ENCODE measurements around the gene TMX3. TPM values are rescaled to one million over a fixed set of nuclear protein-coding genes. Genes with fewer than 3 reads are reported as not detected.

TMX3 gene
- total and polyA plus RNA-seq, 2 donors (not counting 3 experiments of a cell fraction or from before 2014, with no cell fraction given), result 20.0 to 65.5 TPM

GRCh38 chr18:68705119-68705518 is 9.8 kb downstream of the TMX3 start:
- ChIA-PET CTCF (interaction anchor here (1.2 kb wide), 1 partner anchor 45 kb away, joined by 4 read pairs; no protein-coding TSS in a partner anchor), POLR2A (no interaction called here)
- peaks cover 4 to 18% of the 10 kb centered on the region in 2 experiments for H3K36me3 ChIP-seq (ENCODE audit: control insufficient read depth in 2 of 2, extremely low read depth in 1 of 2, insufficient read depth in 2 of 2, low read length in 2 of 2)
- no peaks in the 10 kb centered on the region for H4K20me1 ChIP-seq (replicated peaks; ENCODE audit: control insufficient read depth, extremely low read depth, insufficient read depth, low read length)
- H3K9me3 ChIP-seq (replicated peaks; ENCODE audit: control insufficient read depth, insufficient read depth, low read length), result no peaks in the 10 kb centered on the region
- H3K4me3 ChIP-seq (replicated peaks in 1 of 3; ENCODE audit: insufficient read depth in 1 of 3, low read depth in 1 of 3, low read length in 3 of 3), result no peak overlapping the region
- dilution Hi-C loops (cut with MboI; ENCODE audit: extremely low pct_ligation_motif_present, low sequenced_read_pairs) (no loop called here), intact Hi-C loops (cut with micrococcal nuclease) (no loop called here)
- H3K9me1 ChIP-seq (replicated peaks; ENCODE audit: control insufficient read depth, extremely low read depth, insufficient read depth, low read length), result no peaks in the 10 kb centered on the region
- H3K4me1 ChIP-seq (ENCODE audit: control insufficient read depth, extremely low read depth, insufficient read depth, low read length), result peaks cover 7% of the 10 kb centered on the region
- no peaks in the 10 kb centered on the region for H3K27me3 ChIP-seq (ENCODE audit: control insufficient read depth in 2 of 2, insufficient read depth in 2 of 2, low read length in 2 of 2)
- H3K79me2 ChIP-seq (ENCODE audit: control insufficient read depth, insufficient read depth, low read length), result peaks cover 33% of the 10 kb centered on the region
- no peak overlapping the region for H3K27ac ChIP-seq (ENCODE audit: insufficient read depth, low read depth, low read length)
- no peak overlapping the region for H3K9ac ChIP-seq (replicated peaks; ENCODE audit: extremely low read depth, insufficient read depth, low read length)
- no peak overlapping the region for H3K4me2 ChIP-seq (ENCODE audit: insufficient read depth, low read length)
- no peak for FAIRE-seq
- no peak overlapping the region for H2AFZ ChIP-seq (ENCODE audit: low read depth, low read length)
- DNase-seq (ENCODE audit: low read depth, low spot score), result no peak
- BruUV-seq (replicated peaks), result no TSS peak
- no peak for TF ChIP-seq JUN (IDR thresholded peaks at IDR 0.05; ENCODE audit: borderline replicate concordance, insufficient read depth, insufficient read length, low read depth)
- TF ChIP-seq EZH2 (IDR thresholded peaks at IDR 0.05; ENCODE audit: borderline replicate concordance, low read depth, low read length, severe bottlenecking), result no peak
- TF ChIP-seq MYC (IDR thresholded peaks at IDR 0.05; ENCODE audit: low read depth, low read length), result no peak
- no peak for TF ChIP-seq POLR2A (IDR thresholded peaks at IDR 0.05; ENCODE audit: low read depth, low read length)
- TF ChIP-seq POLR2AphosphoS5 (IDR thresholded peaks at IDR 0.05; ENCODE audit: insufficient read depth, low read depth, low read length), result no peak
- TF ChIP-seq, protein P1, sequence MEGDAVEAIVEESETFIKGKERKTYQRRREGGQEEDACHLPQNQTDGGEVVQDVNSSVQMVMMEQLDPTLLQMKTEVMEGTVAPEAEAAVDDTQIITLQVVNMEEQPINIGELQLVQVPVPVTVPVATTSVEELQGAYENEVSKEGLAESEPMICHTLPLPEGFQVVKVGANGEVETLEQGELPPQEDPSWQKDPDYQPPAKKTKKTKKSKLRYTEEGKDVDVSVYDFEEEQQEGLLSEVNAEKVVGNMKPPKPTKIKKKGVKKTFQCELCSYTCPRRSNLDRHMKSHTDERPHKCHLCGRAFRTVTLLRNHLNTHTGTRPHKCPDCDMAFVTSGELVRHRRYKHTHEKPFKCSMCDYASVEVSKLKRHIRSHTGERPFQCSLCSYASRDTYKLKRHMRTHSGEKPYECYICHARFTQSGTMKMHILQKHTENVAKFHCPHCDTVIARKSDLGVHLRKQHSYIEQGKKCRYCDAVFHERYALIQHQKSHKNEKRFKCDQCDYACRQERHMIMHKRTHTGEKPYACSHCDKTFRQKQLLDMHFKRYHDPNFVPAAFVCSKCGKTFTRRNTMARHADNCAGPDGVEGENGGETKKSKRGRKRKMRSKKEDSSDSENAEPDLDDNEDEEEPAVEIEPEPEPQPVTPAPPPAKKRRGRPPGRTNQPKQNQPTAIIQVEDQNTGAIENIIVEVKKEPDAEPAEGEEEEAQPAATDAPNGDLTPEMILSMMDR (IDR thresholded peaks at IDR 0.05; ENCODE audit: extremely low read depth in 1 of 2, insufficient read depth in 1 of 2, low read depth in 1 of 2, low read length in 2 of 2), result no peak
- TF ChIP-seq, protein P2, sequence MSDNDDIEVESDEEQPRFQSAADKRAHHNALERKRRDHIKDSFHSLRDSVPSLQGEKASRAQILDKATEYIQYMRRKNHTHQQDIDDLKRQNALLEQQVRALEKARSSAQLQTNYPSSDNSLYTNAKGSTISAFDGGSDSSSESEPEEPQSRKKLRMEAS (IDR thresholded peaks at IDR 0.05; ENCODE audit: insufficient read depth, insufficient read length), result no peak

Measured in endothelial cell of umbilical vein (primary cell).